GM12891 (cell line): ENCODE measurements around the gene CCDC112.

ENCODE experiments used
- PAX5 ChIP-seq: IDR thresholded peaks from 2 replicates; pipeline ENCODE4 v1.6.1; 2011; ENCODE audit warnings: low read length, moderate library complexity, mild to moderate bottlenecking; ENCODE audit not compliant: insufficient read depth, severe bottlenecking
- POLR2A ChIP-seq: IDR thresholded peaks from 2 replicates; pipeline ENCODE4 v1.6.1; 2011; ENCODE audit warnings: low read depth, low read length, control low read depth
- POLR2AphosphoS5 ChIP-seq: IDR thresholded peaks from 2 replicates; pipeline ENCODE4 v1.6.1; 2011; ENCODE audit warnings: low read depth, low read length, control low read depth
- POU2F2 ChIP-seq: IDR thresholded peaks from 2 replicates; pipeline ENCODE4 v1.6.1; 2011; ENCODE audit warnings: low read depth, mild to moderate bottlenecking, control low read depth, low read length, moderate library complexity
- SPI1 ChIP-seq: IDR thresholded peaks from 2 replicates; pipeline ENCODE4 v1.6.1; 2011; ENCODE audit warnings: low read depth, low read length, control low read depth
- TAF1 ChIP-seq: IDR thresholded peaks from 2 replicates; pipeline ENCODE4 v1.6.1; 2011; ENCODE audit warnings: low read depth, low read length, control low read depth

DNA sequence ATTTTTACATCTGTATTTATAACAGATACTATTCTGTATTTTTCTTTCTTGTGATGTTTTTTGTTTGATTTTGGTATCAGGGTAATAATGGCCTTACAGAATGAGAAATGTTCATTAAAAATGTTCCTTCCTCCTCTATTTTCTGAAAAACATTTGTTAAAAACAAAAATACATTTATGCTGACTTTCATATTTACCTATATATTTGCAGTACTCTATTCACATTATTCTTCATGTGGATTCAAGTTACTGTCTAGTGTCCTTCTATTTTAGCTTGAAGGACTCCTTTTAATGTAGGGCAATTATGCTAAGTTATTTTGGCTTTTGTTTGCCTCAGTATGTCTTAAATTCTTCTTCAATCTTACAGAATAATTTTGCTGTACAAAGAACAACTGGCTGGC lies 5.1 kb downstream of the CCDC112 start:
- TF ChIP-seq POLR2A (no peak), POLR2AphosphoS5 (no peak), TAF1 (no peak), PAX5 (no peak), SPI1 (no peak), POU2F2 (no peak)
